D721Med (cell line): ENCODE measurements around the gene RPRML.

Source experiments
- DNase-seq: peaks from one replicate; pipeline ENCODE4 v3.0.0; 2011; ENCODE audit warnings: low spot score; ENCODE audit not compliant: insufficient read length
- FAIRE-seq: peaks from 2 replicates; lab custom pipeline; 2011; peaks lifted over from hg19 to GRCh38; lab: Jason Lieb, UNC
- TF ChIP-seq, protein P1 (sequence below): IDR thresholded peaks from 2 replicates; pipeline ENCODE4 v1.5.1; 2012; ENCODE audit warnings: mild to moderate bottlenecking, control low read depth; ENCODE audit not compliant: insufficient read depth; ENCODE audit errors: missing control alignments

The RPRML gene

DNA sequence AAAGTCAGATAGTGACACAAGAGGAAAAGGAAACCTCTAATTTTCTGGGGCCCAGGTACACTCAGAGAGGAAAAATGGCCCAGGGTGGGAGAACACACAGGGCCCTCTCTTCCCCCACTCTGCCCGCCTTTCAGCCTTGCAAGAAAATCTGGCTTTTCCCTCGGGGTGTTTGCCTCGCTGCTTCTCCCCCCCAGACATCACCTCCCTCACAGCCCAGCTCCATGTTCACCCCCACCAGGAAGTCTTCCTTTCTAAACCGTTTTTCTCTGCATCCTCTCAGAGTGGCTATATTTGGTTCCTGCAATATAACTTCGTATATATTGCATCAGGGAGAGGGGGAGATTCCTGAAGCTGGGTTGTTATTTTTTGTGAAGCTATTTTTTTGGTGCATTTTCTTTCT is 27.3 kb downstream of the RPRML start:
- DNase-seq (no peak), FAIRE-seq (no peak)
- TF ChIP-seq, protein P1, sequence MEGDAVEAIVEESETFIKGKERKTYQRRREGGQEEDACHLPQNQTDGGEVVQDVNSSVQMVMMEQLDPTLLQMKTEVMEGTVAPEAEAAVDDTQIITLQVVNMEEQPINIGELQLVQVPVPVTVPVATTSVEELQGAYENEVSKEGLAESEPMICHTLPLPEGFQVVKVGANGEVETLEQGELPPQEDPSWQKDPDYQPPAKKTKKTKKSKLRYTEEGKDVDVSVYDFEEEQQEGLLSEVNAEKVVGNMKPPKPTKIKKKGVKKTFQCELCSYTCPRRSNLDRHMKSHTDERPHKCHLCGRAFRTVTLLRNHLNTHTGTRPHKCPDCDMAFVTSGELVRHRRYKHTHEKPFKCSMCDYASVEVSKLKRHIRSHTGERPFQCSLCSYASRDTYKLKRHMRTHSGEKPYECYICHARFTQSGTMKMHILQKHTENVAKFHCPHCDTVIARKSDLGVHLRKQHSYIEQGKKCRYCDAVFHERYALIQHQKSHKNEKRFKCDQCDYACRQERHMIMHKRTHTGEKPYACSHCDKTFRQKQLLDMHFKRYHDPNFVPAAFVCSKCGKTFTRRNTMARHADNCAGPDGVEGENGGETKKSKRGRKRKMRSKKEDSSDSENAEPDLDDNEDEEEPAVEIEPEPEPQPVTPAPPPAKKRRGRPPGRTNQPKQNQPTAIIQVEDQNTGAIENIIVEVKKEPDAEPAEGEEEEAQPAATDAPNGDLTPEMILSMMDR: no peak

GRCh38 chr17:46950997-46951621 is 27.9 kb downstream of the RPRML start:
- FAIRE-seq (no peak), DNase-seq (peak; percentile 49)
- TF ChIP-seq, protein P1: no peak

DNA sequence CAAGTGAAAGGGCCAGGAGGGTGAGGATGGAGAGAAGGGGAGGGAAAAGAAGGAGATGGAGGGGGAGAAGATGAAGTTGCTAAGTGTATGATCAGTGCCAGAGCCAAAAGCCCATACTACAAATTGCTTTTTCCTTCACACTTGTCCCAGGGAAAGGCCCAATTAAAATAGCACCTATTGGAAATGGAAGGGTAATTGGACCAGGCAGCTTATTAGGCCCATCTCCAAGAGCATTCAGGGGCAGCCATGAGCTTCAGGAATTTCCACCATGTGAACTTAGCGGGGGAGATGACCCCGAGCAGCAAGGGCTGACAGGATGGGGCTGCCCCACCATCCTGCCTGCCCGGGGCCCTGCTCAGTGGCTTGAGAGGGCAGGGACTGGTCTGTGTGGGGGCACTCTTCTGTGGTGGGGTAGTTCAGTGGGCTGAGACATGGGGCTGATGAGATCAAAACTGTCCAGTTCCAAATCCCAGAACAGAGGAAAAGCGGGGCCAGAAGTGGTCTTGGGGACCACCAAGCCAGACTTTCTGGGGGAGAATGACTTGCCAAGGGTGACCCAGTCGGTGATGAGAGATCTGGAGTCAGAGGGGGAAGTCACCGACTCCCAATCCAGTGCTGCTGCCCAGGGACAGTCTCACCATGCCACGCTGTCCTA is 28.6 kb downstream of the RPRML start:
- FAIRE-seq (no peak), DNase-seq (no peak)

GRCh38 chr17:46949291-46950174 is 29.5 kb downstream of the RPRML start:
- DNase-seq: no peak
- no peak for FAIRE-seq
- TF ChIP-seq, protein P1: no peak

More for the DNA sequence above, 28.6 kb downstream of the RPRML start:
- TF ChIP-seq, protein P1: no peak

GRCh38 chr17:46948544-46948943 is 30.5 kb downstream of the RPRML start:
- FAIRE-seq (no peak), DNase-seq (no peak)
- TF ChIP-seq, protein P1: no peak

DNA sequence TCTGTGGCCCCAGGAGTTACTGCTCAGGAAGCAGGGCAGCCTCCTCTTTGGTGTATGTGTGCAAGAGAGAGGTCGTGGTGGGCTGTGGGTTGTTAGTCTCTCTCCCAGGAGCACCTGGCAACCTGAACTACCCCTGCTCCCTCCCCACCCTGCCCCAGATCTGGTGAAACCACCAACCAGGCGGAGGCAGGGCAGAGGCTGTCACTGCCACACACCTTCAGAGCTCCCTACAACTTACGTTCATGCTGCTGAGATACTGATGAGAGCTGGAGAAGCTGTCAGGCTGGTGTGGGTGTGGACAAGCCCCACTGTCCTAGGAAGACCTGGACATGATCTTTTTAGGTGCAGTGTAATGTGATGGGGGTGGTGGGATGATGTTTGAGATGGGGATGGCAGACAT is 31.8 kb downstream of the RPRML start:
- TF ChIP-seq, protein P1: no peak
- FAIRE-seq: no peak

More for the DNA sequence above, 31.8 kb downstream of the RPRML start:
- DNase-seq: no peak
